Dendritic cell treated with granulocyte-macrophage colony-stimulating factor and Interleukin-4, amounts not matched to agents 40 ng/mL and 50 ng/mL, for 4 days (primary cell): Measurements from ENCODE around the gene UNC13C.
A peak's percentile ranks its signal among the peaks of the same experiment; 100 is the strongest.

ENCODE experiments used
- H3K27ac Mint-ChIP-seq: one replicate; pipeline ENCODE4 v1.8.0; 2022; ENCODE audit warnings: mild to moderate bottlenecking, mixed read lengths
- H3K27me3 Mint-ChIP-seq: one replicate; pipeline ENCODE4 v1.8.0; 2022; ENCODE audit warnings: mild to moderate bottlenecking, mixed read lengths
- H3K36me3 Mint-ChIP-seq: one replicate; pipeline ENCODE4 v1.8.0; 2022; ENCODE audit warnings: low read depth, mixed read lengths
- H3K4me1 Mint-ChIP-seq: one replicate; pipeline ENCODE4 v1.8.0; 2022; ENCODE audit warnings: low read depth, mixed read lengths
- H3K4me3 Mint-ChIP-seq: one replicate; pipeline ENCODE4 v1.8.0; 2022; ENCODE audit warnings: mild to moderate bottlenecking, moderate library complexity, mixed read lengths
- H3K9me3 Mint-ChIP-seq: one replicate; pipeline ENCODE4 v1.8.0; 2022; ENCODE audit warnings: mixed read lengths
- intact Hi-C: fragments of 100-400 bp; cut with micrococcal nuclease; formaldehyde crosslinking; loops from one replicate; pipeline ENCODE4 v1.15.0; 2022

The UNC13C gene

DNA sequence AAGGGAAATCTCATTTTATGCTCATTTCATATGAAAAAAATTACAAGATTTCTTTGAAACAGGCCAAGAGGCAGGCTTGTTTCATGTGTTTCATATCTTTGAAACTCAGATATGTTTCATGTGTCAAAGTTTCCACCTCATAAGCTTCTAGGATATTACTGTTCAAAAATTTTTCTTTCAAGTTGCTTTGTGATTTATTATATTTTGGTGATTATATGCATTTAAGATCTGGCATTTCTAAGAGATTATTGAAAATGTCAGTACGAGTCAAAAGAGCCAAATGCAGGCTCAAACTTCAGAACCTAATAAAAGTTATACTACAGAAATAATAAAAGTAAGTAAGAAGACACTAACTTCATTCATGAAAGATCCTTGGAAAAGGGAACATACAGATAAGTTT is 590.1 kb downstream of the UNC13C start:
- no peaks in the 10 kb centered on the region for H3K9me3 Mint-ChIP-seq
- H3K4me3 Mint-ChIP-seq, result no peak overlapping the region
- H3K36me3 Mint-ChIP-seq, result no peaks in the 10 kb centered on the region
- no peaks in the 10 kb centered on the region for H3K27me3 Mint-ChIP-seq
- H3K27ac Mint-ChIP-seq, result no peak overlapping the region
- intact Hi-C loops, result no loop called here
- peaks cover 5% of the 10 kb centered on the region for H3K4me1 Mint-ChIP-seq

DNA sequence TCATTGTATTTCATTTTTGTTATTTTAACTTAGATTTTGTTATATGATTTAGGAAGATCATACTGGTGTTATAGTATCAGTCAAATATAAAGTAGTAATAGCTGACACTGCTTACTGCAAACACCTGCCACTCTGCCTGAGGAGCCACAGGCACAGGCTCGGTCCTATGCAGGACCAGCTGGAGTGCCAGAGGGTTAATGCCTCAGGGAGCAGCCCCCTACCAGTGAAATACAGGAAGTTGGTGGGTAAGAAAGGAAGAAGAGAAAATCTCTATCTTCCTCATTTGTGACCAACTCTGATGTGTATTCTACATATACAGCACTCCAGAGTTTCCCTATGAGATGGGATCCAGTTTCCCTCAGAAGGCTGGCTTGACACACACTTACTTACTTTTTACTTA is 593.3 kb downstream of the UNC13C start:
- Mint-ChIP-seq H3K27me3 (no peaks in the 10 kb centered on the region), H3K9me3 (no peaks in the 10 kb centered on the region)

DNA sequence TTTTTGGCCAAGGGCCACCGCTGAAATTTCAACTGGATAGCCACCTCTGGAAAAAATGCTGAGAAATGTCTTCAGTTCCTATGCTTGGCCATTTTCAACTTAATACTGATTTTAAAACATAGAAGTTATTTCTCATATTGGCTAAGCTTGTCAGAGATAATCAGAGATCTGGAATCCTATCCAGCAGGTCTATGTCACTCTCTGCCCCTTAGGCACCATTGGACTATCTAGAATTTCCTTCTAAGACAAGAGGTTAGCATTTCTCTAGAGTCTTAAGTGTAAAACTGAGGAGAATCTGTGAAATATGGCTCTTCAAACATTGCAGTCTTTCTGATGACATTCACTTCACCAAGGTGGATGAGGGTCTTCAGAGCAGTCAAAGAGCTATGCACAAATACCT is 597.3 kb downstream of the UNC13C start:
- Mint-ChIP-seq H3K4me1 (peaks cover 16% of the 10 kb centered on the region), H3K4me3 (no peak overlapping the region), H3K27ac (no peak overlapping the region), H3K27me3 (no peaks in the 10 kb centered on the region), H3K9me3 (no peaks in the 10 kb centered on the region), H3K36me3 (no peaks in the 10 kb centered on the region)
- intact Hi-C loops, result no loop called here

More for the DNA sequence above, 593.3 kb downstream of the UNC13C start:
- Mint-ChIP-seq H3K36me3 (no peaks in the 10 kb centered on the region), H3K4me3 (no peak overlapping the region), H3K4me1 (peaks cover 13% of the 10 kb centered on the region), H3K27ac (peak overlapping the region; percentile 44)
- intact Hi-C loops, result no loop called here

DNA sequence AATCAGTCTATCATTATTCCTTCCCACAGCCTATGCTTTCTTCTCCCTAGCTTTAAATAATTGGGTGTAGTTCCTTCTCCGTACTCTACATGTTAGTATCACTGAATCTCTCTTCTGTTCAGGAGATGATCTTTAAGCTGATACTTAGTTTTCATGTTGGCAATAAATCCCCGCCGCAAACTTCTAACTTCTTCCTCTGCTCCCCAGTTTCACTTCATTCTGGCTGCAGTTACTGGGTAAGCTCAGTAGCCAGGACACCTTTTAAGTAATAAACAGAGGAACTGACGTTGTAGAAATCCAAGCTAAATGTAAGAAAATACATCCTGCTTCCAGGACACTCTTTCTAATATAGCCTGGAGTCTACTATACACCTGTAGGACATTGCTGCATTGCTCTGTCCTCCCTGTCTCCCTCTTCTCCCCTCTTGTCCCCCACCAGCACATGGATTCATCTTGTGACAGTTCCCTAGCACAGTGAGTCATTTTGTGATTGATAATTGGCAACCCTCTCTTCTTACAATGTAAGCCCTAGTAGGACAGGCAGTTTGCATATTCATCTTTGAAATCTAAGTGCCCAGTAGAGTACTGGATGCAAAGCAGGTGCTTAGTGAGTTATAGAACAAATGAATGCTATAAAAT is 598.2 kb downstream of the UNC13C start:
- intact Hi-C loops, result no loop called here
- Mint-ChIP-seq H3K27ac (no peak overlapping the region), H3K4me3 (no peak overlapping the region), H3K36me3 (no peaks in the 10 kb centered on the region), H3K4me1 (peaks cover 16% of the 10 kb centered on the region), H3K9me3 (peaks cover 3% of the 10 kb centered on the region), H3K27me3 (no peaks in the 10 kb centered on the region)

DNA sequence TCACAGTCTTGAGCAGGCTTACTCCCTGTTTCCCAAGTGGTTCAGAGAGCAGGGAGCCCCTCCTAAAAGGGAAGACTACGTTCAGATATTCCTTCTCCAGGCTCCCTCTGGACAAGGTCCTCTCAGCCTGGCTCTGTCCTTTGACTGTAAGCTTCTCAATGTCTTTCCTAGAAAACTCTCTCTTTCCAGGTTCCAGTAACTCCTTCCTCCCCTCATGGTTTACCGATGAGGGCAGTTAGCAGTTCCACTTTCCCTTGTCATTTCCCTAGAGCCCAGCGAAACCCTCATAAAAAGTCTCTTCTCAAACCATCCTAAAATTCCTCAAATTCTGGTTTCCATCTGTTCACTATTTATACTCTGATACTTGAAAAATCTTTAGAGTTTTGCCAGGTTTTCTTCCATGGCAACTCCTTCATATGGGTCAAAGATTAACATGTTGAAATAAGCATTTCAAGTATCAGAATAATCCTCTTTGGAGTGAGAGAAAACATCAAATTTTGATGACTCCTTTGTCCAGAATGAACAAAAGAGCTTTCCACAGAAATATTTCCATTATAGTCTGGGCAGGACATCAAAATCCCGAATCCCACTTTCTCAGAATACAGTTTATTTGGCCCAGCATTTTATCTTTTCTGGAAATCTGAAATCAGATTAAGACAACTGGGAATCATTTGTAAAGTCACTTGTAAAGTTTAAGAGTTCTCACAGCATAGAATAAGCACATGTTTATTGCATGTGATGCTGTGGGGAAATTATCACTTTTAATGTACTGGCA is 599.4 kb downstream of the UNC13C start:
- Mint-ChIP-seq H3K9me3 (peaks cover 10% of the 10 kb centered on the region), H3K4me3 (no peak overlapping the region), H3K36me3 (no peaks in the 10 kb centered on the region), H3K27me3 (no peaks in the 10 kb centered on the region), H3K4me1 (peaks cover 10% of the 10 kb centered on the region), H3K27ac (no peak overlapping the region)
- intact Hi-C loops, result no loop called here

DNA sequence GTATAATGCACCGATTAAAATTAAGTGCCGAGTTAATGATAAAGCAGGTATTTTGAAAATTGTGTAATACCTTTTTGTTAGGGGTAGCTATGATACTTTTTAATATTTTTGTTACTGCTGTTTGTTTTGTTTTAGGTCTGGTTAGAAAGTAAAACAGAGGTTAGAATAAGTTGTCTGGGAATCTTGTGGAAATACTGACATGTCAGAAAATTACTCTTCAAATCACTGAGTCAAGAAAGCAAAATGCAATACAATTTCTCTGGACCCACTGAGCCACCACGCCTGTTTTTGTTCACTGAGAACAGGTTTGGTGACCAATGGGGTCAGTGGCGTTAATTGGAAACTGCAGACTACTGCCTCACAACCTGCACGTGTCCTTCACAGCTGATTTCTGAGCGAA is 601.6 kb downstream of the UNC13C start:
- intact Hi-C loops, result no loop called here
- H3K9me3 Mint-ChIP-seq, result peaks cover 10% of the 10 kb centered on the region
- H3K4me1 Mint-ChIP-seq, result peaks cover 10% of the 10 kb centered on the region

DNA sequence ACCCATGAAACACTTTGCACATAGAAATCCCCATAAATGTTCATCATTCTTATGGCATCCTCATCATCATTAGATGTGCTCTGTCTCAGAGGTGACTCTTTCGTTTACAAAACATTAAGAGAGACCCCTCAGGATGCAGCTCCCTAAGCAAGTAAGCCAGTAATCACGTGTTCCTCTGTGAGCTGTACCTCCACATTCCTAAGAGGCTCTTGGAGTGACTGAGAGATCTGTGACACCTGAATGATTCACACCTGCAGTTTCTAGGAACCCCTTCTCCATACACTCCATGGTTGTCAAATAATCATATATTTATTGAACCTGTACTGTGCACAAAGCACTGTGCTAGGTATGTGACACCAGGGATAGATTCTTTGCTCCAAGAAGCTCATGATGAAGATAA is 602.4 kb downstream of the UNC13C start:
- no peaks in the 10 kb centered on the region for H3K27me3 Mint-ChIP-seq
- no peaks in the 10 kb centered on the region for H3K36me3 Mint-ChIP-seq
- intact Hi-C loops, result no loop called here
- peaks cover 10% of the 10 kb centered on the region for H3K4me1 Mint-ChIP-seq
- no peak overlapping the region for H3K27ac Mint-ChIP-seq
- H3K9me3 Mint-ChIP-seq, result peaks cover 10% of the 10 kb centered on the region
- no peak overlapping the region for H3K4me3 Mint-ChIP-seq

More for the DNA sequence above, 601.6 kb downstream of the UNC13C start:
- H3K27me3 Mint-ChIP-seq, result no peaks in the 10 kb centered on the region
- no peak overlapping the region for H3K4me3 Mint-ChIP-seq
- H3K27ac Mint-ChIP-seq, result no peak overlapping the region
- H3K36me3 Mint-ChIP-seq, result no peaks in the 10 kb centered on the region

DNA sequence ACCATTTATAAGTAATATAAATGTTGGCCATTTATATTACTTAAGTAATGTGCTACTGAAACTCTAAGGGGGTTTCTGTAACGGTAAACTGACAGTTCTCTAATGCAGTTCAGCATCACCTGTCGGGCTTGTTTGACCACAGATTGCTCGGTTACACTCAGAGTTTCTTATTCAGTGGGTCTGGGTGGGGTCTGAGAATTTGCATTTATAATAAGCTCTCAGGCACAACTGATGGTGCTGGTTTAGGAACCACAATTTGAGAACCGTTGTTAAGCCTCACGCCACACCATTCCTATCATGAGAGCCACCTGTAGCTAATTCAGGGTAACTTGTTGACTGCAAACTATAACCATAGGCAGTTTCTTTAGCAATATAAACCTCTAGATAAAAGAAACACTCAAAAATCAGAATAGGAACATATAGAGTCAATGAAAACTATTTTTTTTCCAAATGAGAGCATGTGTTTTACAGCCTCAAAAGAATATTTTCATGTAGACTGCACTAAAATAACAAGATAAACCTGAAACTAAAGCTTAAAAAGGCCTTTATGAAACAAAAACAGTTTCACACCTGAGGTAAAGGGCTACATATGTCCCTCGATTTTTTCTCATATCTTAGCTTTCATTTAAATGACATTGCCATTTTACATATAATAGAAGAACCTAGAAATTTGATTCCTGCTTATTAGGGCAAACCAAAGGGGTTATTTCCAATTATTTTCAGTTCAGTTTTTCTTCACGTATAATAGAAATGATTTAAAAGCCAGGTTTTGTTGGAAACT is 604.8 kb downstream of the UNC13C start:
- H3K36me3 Mint-ChIP-seq, result no peaks in the 10 kb centered on the region
- H3K4me1 Mint-ChIP-seq, result no peaks in the 10 kb centered on the region
- peaks cover 10% of the 10 kb centered on the region for H3K9me3 Mint-ChIP-seq
- H3K27ac Mint-ChIP-seq, result no peak overlapping the region
- no peak overlapping the region for H3K4me3 Mint-ChIP-seq
- intact Hi-C loops, result no loop called here
- no peaks in the 10 kb centered on the region for H3K27me3 Mint-ChIP-seq

DNA sequence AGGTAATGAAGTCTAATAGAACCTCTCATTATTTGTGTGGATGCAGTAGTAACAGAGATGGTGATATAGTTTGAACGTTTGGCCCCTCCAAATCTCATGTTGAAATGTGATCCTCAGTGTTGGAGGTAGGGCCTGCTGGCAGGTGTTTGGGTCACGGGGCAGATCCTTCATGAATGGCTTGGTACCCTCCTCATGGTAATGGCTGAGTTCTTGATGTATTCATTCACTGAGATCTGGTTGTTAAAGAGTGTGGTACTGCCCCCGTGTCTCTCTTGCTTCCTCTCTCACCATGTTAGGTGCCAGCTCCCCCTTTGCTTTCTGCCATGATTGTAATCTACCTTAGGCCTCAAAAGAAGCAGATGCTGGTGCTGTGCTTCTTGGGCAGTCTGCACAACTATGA is 606.8 kb downstream of the UNC13C start:
- intact Hi-C loops, result no loop called here
- Mint-ChIP-seq H3K27ac (no peak overlapping the region), H3K27me3 (no peaks in the 10 kb centered on the region), H3K9me3 (peaks cover 14% of the 10 kb centered on the region), H3K4me1 (no peaks in the 10 kb centered on the region), H3K36me3 (no peaks in the 10 kb centered on the region), H3K4me3 (no peak overlapping the region)

DNA sequence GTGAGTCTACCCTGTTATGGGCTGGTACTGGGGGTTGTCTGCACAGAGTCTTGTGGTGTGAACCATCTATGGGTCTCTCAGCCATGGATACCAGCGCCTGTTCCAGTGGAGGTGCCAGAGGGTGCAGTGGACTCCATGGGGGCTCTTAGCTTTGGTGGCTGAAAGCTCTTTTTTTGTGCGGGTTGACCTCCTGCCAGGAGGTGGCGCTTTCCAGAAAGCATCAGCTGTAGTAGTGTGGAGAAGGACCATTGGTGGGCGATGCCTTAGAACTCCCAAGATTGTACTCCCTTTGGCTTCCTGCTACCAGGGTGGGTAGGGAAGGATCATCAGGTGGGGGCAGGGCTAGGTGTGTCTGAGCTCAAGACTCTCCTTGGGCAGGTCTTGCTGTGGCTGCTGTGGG is 615.9 kb downstream of the UNC13C start:
- intact Hi-C loops, result no loop called here
- no peaks in the 10 kb centered on the region for H3K27me3 Mint-ChIP-seq
- no peak overlapping the region for H3K27ac Mint-ChIP-seq
- H3K36me3 Mint-ChIP-seq, result no peaks in the 10 kb centered on the region
- no peak overlapping the region for H3K4me3 Mint-ChIP-seq
- H3K9me3 Mint-ChIP-seq, result peaks cover 54% of the 10 kb centered on the region
- no peaks in the 10 kb centered on the region for H3K4me1 Mint-ChIP-seq

DNA sequence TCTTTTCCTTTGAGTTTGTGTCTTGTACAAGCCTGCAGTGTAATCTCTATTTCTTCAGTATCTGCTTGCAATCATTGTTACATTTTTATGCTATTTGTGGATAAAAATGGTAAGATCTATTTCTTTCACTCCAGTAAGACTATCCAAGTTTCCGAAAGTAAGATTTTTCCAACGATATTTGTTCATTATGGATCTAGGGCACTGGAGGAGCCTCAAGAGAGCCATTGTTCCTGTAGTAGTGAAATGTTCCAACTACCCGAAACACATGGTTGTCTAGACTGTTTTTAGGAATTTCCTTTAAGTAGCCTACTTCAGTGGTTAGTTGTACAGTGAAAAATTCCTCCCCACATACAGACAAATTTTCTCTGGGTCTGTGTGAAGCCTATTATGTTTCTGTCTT is 621.1 kb downstream of the UNC13C start:
- Mint-ChIP-seq H3K27me3 (no peaks in the 10 kb centered on the region), H3K27ac (no peak overlapping the region), H3K36me3 (no peaks in the 10 kb centered on the region), H3K4me1 (no peaks in the 10 kb centered on the region), H3K9me3 (peaks cover 18% of the 10 kb centered on the region), H3K4me3 (no peak overlapping the region)
- intact Hi-C loops, result no loop called here

DNA sequence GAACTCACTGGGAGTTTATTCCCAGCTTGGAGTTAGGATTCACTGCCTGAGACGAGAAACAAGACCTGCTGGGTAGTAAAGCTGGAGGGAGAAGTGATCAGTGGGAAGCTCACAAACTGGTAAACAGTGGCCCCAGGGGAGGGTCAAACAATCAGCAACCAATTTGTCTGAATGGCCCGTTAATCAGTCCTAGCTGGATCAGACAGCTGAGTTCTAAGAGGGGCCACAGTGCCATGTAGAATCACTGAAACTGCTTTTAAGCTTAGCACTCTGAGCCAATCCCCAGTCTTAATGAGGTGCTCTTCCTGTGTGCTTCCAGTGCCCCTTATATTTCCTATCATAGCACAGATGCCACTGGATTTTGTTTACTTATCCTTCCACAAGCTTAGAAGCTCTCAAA is 626.8 kb downstream of the UNC13C start:
- no peak overlapping the region for H3K27ac Mint-ChIP-seq
- no peaks in the 10 kb centered on the region for H3K4me1 Mint-ChIP-seq
- H3K4me3 Mint-ChIP-seq, result no peak overlapping the region
- no peaks in the 10 kb centered on the region for H3K36me3 Mint-ChIP-seq
- intact Hi-C loops, result no loop called here
- H3K27me3 Mint-ChIP-seq, result no peaks in the 10 kb centered on the region
- H3K9me3 Mint-ChIP-seq, result no peaks in the 10 kb centered on the region

DNA sequence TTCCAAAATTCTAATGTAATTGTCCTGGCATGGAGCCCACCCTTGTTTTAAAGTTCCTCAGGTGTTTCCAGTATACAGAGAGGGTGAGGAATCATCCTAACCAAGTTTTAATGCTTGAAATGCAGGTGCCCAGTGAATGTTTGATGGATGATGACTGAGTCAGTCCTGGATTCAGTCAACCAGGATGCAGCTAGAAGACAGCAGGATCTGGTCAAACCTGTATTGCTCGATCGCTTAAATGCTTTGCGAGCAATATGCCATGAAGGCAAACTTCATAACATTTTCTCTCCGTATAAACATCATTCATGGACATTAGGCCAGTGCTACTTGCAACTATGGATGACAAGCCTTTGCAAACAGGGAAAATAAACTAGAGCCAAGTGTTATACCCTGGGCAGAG is 627.3 kb downstream of the UNC13C start:
- no peak overlapping the region for H3K27ac Mint-ChIP-seq
- H3K9me3 Mint-ChIP-seq, result peaks cover under 1% of the 10 kb centered on the region
- H3K27me3 Mint-ChIP-seq, result no peaks in the 10 kb centered on the region
- no peaks in the 10 kb centered on the region for H3K4me1 Mint-ChIP-seq
- H3K4me3 Mint-ChIP-seq, result no peak overlapping the region
- H3K36me3 Mint-ChIP-seq, result no peaks in the 10 kb centered on the region
- intact Hi-C loops, result no loop called here
